ENCODE data around the gene PRKCE.

DNA sequence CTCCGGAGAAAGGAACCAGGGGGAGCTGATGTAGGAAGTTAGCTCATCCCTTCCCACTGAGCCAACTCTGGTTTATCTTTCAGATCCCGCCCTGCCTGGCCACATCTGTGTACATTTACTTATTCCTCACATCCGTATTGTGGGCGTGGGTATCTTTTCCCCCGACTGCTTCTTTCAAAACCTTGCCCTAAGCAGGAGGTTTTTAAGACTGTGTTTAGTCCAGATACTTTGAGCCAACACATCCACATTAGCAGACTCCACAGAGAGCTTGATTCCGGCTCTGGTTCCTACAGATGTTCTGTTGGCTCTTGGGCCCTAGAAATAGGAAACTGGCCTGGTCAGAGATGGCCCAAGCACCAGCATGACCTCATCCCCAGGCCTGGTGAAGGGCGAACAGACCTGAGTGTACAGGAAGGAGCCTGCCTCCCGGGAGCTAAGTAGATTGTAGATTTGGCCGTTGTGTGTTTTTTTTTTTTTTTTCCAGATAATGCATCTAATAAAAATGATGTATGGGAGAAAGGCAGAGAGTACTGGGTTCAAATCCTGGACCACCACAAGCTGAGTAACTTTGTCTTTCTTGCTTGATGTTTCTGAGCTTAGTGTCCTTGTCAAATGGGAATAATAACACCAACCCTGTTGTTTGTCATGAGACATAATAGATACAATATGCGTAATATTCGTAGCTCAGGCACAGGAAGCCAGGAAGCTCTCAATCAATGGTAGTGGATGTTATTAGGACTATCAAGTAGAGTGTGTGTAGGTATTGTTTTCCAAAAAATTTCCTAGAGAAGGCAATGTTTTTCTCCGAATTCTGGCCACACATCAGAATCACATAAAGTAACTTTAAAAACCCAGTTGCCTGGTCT lies 92.3 kb downstream of the PRKCE start:
- TF ChIP-seq EZH2 (IDR thresholded peaks at IDR 0.05) (no peak), POLR2AphosphoS5 (IDR thresholded peaks at IDR 0.05; ENCODE audit: borderline replicate concordance, low read depth, low read length) (no peak)
